Peyer's patch (tissue), 4 donors: ENCODE results near the gene RECK.

Source experiments
- CTCF ChIP-seq, 6 experiments: fragments of 450-650 bp in 4 of 6; fragments of 200-600 bp in 2 of 6; sonication (generic) in 1 of 6; IDR thresholded peaks; one replicate each; pipeline ENCODE4 v1.5.1; 2017 to 2019; ENCODE audit warnings: antibody characterized with exemption in 6 of 6, mild to moderate bottlenecking in 3 of 6, moderate library complexity in 1 of 6
- POLR2A ChIP-seq, 2 donors: fragments of 450-650 bp; IDR thresholded peaks; one replicate each; pipeline ENCODE4 v1.5.1; 2017; ENCODE audit warnings: antibody characterized with exemption in 2 of 2, mild to moderate bottlenecking in 2 of 2, moderate library complexity in 2 of 2

DNA sequence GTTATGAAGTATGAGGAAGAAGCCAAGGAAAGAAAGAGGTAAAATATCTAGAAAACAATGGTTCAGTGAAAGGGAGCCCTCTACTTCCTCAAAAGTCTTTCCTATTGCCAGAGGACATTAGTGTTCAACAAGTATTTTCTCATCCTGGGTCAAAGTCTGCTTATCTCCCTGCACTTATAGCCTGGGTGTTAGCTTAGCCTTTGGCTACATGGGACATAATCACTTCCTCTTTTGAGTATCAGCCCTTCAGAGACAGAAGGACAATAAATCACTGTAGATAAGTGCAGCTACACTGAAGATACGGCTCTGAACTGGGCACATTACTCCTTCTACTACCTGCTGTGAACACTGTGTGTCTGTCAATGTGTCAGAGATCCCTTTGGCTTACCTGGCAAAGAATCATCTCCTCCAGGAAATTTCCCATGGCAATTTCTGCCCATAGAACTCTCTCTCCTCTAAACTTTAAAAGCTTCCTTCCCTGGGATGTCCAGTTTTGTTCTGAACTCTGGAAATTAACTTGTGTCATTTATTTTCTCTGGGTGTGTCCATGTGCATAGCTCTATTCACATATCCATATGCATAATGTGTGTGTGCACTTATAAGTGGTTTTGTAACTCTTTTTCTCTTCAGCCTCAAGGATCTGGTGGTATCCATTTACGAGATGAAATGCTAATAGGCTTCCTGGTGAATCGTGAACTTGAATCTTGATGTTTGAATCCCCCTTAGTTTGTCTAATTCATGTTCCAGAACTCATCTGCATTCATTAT is 30.0 kb upstream of the RECK start:
- TF ChIP-seq POLR2A (IDR thresholded peaks at IDR 0.05) (no peak), CTCF (IDR thresholded peaks at IDR 0.05) (no peak)
